HG03432 (cell line): ENCODE results near the gene RBM47.
A peak's percentile ranks its signal among the peaks of the same experiment; 100 is the strongest.
"Not testable (repeated sequence)": the region's sequence is repeated elsewhere in the genome, so short reads cannot be mapped to it uniquely, and the experiment has no call there.

Experiments used
- ATAC-seq: cut with Tn5 transposase; IDR thresholded peaks from one replicate; pipeline ENCODE4 v1.9.1; 2021; ENCODE audit warnings: mild to moderate bottlenecking, moderate library complexity; ENCODE audit not compliant: unreplicated experiment

RBM47 gene

DNA sequence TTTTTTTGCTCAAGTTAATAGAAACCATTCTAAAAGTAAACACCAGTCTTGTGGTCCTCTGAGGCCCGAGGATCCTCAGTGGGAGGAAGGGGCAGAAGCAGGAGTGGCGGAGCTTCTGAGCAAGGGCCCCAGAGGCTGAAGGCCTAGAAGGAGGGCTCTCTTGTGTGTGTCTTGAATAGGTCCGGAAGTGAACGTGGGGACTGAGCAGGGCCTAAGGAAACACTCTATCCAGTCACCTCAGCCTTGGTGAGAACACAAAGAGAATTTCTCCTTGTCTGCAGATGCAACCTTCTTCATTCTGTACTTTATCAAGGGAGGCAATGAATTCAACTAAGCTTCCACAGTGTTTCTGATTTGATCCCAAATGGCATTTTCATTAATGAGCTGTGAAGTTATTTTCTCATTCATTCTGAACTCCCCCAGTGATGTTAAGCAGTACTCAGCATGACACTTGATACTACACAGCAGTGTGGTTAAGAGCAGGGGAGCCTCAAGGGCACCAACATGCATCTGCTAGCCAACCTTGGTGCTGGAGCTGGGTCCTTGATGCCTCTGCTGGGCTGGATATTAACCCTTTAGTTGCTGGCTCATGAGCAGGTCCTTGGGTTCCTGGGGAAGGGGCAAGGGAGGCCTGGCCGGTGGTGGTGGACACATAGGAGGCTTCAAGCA lies 64.7 kb downstream of the RBM47 start:
- no peak for ATAC-seq

DNA sequence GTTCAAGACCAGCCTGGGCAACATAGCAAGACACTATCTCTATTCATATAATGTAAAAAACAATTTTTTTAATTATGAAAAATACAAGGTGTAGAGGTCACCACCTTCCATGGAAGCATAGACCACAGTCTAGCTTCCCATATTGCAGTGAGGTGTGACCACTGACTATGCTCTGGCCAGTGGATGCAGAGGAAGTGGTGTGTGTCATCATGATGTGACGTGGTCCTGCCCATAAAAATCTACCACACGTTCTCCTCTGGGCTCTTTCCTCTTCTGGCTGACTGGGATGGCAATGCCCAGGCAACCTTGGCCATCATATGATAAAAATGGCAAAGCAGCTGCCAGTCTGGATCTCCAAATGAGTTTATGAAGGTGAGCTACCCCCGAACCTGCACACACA lies 65.7 kb downstream of the RBM47 start:
- ATAC-seq = no peak

DNA sequence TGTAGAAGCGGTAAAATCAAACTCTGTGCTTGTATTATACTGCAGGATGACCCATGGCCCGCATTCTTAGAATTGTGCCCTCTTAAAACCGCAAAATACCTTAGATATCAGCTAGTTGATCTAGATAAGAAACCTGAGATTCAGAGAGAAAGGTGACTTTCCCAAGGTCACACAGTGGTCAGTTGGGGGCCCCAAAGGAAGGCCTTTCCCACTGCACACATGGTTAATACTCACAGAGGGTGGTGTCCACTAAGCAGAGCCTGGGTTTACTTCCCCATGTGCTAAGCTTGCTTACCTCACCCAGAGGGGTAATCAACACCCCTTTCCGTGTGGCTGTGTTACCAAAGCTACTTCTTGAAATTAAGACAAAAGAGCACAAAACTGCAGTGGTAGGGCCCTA lies 66.3 kb downstream of the RBM47 start:
- no peak for ATAC-seq

GRCh38 chr4:40562681-40563080 lies 67.0 kb downstream of the RBM47 start:
- no peak for ATAC-seq

DNA sequence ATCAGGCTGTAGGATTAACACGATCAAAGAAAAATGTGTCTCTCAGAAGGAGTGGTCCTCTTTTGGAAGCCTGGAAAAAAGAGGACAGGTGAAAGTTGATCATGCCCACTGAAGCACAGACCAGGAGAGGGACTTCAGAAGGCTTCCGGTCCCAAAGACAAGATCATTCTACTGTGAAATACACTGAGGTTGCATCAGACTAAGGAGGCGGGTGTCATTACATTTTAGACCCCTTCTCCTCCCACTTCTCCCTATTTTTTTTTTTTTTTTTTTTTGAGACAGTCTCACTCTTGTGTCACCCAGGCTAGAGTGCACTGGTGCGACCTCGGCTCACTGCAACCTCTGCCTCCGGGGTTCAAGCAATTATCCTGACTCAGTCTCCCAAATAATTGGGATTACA lies 67.5 kb downstream of the RBM47 start:
- no peak for ATAC-seq

- ATAC-seq = not testable (repeated sequence)
Measured at GRCh38 chr4:40561543-40562177, 68.0 kb downstream of the RBM47 start.

DNA sequence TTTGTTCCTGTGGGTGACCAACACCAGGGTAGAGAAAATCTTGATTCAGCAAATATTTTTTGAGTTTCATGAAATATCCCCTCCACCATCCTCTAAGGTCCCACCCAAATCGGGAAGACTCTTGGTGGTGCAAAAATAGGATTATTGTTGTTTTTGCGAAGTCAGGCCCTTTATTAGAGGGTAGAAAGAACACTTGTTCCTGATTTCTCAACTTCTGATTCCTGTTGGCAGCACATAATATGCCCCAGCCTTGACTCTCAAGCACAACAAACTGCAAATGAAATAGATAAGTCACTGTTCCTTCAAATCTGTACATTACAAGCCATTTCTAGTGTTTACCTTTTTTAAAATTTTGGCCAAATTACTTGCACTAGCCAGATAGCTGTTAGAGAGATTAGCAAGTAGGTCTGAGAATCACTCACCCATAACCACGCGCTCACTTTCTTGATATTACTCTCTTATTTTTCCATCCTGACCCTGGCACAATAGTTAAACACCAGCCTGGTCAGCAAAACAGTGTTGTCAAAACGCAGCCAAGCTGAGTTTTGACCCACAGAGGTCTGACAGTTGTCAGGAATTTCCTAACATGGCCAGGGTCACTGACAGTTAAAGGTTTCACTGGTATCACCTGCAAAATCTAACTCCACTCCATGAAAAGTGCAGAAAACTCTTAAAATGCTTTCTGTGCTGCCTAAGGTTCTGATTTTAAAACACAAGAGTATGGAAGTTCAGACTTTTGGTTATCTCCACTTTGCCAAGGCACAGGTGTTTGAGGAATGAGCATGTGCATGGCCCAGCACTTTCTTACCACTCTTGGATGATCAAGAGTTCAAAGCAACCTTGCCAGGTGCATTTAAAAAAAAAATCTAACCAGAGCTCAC lies 69.8 kb downstream of the RBM47 start:
- peak; percentile 80 for ATAC-seq

- ATAC-seq = no peak
Measured at GRCh38 chr4:40557736-40558135, 71.9 kb downstream of the RBM47 start.

DNA sequence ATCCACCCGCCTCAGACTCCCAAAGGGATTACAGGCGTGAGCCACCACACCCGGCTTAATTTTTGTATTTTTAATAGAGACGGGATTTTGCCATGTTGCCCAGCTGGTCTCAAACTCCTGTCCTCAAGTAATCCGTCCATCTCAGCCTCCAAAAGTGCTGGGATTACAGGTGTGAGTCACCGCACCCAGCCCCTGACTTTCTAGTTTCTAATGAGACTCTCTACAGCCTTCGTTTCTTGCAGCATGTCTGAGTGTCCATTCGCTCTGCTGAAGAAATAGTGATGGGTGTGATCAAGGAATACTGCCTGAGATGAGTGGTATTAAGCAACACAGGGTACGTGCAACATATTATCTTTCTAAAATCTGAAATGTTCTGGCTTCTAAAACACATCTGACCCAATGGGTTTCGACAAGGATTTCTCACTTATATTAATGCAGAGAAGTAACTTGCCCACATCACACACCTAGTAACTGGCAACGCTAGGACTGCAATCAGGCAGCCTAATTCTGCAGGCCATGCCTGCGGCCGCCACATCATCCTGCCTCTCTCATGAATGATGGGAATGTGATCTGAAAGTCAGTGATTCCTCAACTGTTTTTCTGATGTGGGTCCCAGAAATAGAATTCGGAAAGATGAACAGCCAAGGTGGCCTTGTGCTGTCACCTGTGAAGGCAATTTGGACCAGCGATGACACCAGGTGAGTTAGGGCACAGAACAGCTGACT lies 74.3 kb downstream of the RBM47 start:
- ATAC-seq = no peak

GRCh38 chr4:40554641-40555040 lies 75.0 kb downstream of the RBM47 start:
- ATAC-seq = not testable (repeated sequence)

DNA sequence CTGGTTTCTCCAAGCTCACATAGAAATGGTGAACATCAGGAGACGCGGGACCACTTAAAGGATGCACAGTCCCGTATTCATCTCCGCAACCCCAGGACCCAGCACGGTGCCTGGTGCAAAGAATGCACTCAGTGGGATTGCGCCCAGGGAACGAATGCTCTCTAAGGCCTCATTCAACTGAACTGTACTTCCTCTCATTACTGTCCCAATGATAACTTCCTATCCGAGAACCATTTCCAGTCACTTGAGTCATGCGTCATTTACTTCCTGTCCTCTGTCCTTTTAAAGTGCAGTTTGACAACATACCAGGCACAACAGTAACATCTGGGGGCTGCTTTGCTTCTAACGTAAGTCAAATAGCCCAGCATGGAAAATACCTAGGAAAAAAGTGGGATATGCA lies 75.7 kb downstream of the RBM47 start:
- ATAC-seq = no peak

- no peak for ATAC-seq
Measured at GRCh38 chr4:40552536-40552935, 77.1 kb downstream of the RBM47 start.

DNA sequence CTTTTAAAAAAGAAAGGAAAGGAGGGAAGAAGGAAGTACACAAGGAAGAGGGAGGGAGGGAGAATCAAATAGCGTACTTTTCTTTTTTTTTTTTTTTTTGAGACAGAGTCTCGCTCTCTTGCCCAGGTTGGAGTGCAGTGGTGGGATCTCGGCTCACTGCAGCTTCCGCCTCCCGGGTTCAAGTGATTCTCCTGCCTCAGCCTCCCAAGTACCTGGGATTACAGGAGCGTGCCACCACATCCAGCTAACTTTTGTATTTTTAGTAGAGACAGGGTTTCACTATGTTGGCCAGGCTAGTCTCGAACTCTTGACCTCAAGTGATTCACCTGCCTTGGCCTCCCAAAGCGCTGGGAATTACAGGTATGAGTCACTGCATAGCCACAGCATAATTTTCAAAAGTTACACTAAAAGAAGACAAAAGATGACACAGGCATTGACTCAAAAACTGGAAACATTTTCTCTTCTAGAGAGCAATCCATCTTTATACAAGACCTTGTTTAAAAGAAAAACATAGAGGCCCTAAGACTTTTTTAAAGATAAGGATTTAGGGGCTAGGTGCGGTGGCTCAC lies 78.0 kb downstream of the RBM47 start:
- not testable (repeated sequence) for ATAC-seq

- peak; percentile 72 for ATAC-seq
Measured at GRCh38 chr4:40550948-40551462, 78.7 kb downstream of the RBM47 start.

GRCh38 chr4:40550196-40550595 lies 79.5 kb downstream of the RBM47 start:
- no peak for ATAC-seq

DNA sequence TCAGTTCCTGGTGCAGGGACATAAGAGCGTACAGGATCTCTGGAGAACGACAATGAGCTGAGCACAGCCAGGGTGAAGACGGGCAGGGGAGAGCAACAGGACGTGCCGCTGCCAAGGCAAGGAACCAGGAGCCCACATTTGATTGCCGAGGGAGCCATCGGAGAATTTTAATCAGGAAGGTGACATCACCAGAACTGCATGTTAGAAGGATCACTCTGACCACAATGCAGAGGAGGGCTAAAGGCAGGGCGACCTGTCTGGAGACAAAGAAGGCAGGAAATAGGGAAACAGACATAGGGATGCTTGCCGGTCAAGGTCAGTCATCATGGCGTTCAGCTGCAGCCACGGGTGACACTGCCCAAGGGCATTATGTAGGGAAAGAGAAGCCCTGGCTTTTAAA lies 81.4 kb downstream of the RBM47 start:
- no peak for ATAC-seq

DNA sequence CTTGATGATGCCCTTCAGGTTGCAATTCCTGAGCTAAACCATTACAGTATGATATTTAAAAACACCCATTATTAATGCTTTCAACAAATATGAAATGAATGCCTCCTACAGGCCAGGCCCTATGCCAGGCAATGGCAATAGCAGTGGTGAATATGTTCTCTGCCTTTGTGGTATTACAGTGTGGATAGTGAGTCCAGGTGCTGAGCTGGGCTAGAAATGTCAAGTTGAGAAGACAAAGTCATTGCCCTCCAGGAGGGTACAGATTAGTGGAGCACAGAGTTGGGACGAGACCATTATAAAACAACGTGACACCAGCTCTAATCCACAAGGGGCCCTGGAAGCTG lies 81.9 kb downstream of the RBM47 start:
- ATAC-seq = no peak

- ATAC-seq = no peak
Measured at GRCh38 chr4:40546969-40547788, 82.5 kb downstream of the RBM47 start.

- no peak for ATAC-seq
Measured at GRCh38 chr4:40546506-40546905, 83.2 kb downstream of the RBM47 start.

GRCh38 chr4:40545487-40545886 lies 84.2 kb downstream of the RBM47 start:
- ATAC-seq = not testable (repeated sequence)
